Epidermal melanocyte (primary cell): Measurements from ENCODE around the gene SLIT2.

ENCODE experiments used
- DNase-seq: peaks from one replicate; pipeline ENCODE4 v3.0.0; 2011; ENCODE audit warnings: low spot score; ENCODE audit not compliant: insufficient read length

SLIT2 gene

GRCh38 chr4:20299515-20299914 is 47.8 kb downstream of the SLIT2 start:
- DNase-seq: peak; percentile 34

GRCh38 chr4:20301161-20301560 is 49.5 kb downstream of the SLIT2 start:
- no peak for DNase-seq
